SK-N-SH (cell line): Measurements from ENCODE around the gene RIMKLA. TPM values are rescaled to one million over a fixed set of nuclear protein-coding genes. Genes with fewer than 3 reads are reported as not detected.

Source experiments
- CTCF ChIA-PET: fragments of 300-600, 350-600 bp; formaldehyde crosslinking; extraction: SDS; loops from one replicate; lab custom pipeline; 2021; lab: Yijun Ruan, JAX
- POLR2A ChIA-PET: fragments of 350-600 bp; sonication (Branson Sonifier 250); formaldehyde crosslinking; extraction: SDS; loops from one replicate; lab custom pipeline; 2020; ENCODE audit warnings: antibody characterized with exemption, inconsistent platforms; lab: Yijun Ruan, JAX
- DNase-seq: peaks from one replicate; pipeline ENCODE4 v3.0.0; 2012
- H2AFZ ChIP-seq: fragments of 200-600 bp; sonication (generic); 2 replicates; pipeline ENCODE4 v1.8.1; 2016; ENCODE audit warnings: antibody characterized with exemption, mild to moderate bottlenecking, low read depth
- H3F3A ChIP-seq: fragments of 200-600 bp; sonication (generic); replicated peaks from 2 replicates; pipeline ENCODE3; 2016; ENCODE audit warnings: antibody characterized with exemption, mild to moderate bottlenecking; ENCODE audit not compliant: insufficient read depth
- H3K27ac ChIP-seq, 2 experiments: fragments of 200-500 bp in 1 of 2; fragments of 200-600 bp in 1 of 2; sonication (Bioruptor generic) in 1 of 2; sonication (generic), shearing (Covaris generic) in 1 of 2; 2 replicates each; pipeline versions ENCODE4 v1.5.1 to v1.6.1; 2014 to 2016; ENCODE audit warnings: low read depth in 2 of 2, inconsistent platforms in 1 of 2, low read length in 1 of 2, mild to moderate bottlenecking in 1 of 2, mixed read lengths in 1 of 2
- H3K27me3 ChIP-seq: fragments of 200-600 bp; sonication (generic), shearing (Covaris generic); 2 replicates; pipeline ENCODE4 v1.6.1; 2016; ENCODE audit warnings: mixed run types; ENCODE audit not compliant: insufficient read depth
- H3K36me3 ChIP-seq, 2 experiments: fragments of 200-500 bp in 1 of 2; fragments of 200-600 bp in 1 of 2; sonication (Bioruptor generic) in 1 of 2; sonication (generic) in 1 of 2; replicated peaks in 1 of 2; 2 replicates each; pipeline versions ENCODE3 to v1.5.1; 2014 to 2016; ENCODE audit warnings: low read length in 1 of 2, mild to moderate bottlenecking in 1 of 2; ENCODE audit not compliant: insufficient read depth in 2 of 2, control insufficient read depth in 1 of 2
- H3K4me1 ChIP-seq, 2 experiments: fragments of 200-500 bp in 1 of 2; fragments of 200-600 bp in 1 of 2; sonication (Bioruptor generic) in 1 of 2; sonication (generic), shearing (Covaris generic) in 1 of 2; 2 replicates each; pipeline versions ENCODE4 v1.5.1 to v1.6.1; 2014 to 2016; ENCODE audit warnings: low read depth in 1 of 2, low read length in 1 of 2, mixed run types in 1 of 2; ENCODE audit not compliant: insufficient read depth in 2 of 2, control insufficient read depth in 1 of 2
- H3K4me2 ChIP-seq: fragments of 200-600 bp; sonication (generic), shearing (Covaris generic); 2 replicates; pipeline ENCODE4 v1.6.1; 2017; ENCODE audit warnings: mixed run types
- H3K4me3 ChIP-seq, 2 experiments: fragments of 200-500 bp in 1 of 2; fragments of 200-600 bp in 1 of 2; sonication (Bioruptor generic) in 1 of 2; sonication (generic), shearing (Covaris generic) in 1 of 2; 2 replicates each; pipeline versions ENCODE4 v1.5.1 to v1.8.1; 2014 to 2016; ENCODE audit warnings: low read depth in 2 of 2, inconsistent platforms in 1 of 2, low read length in 1 of 2, mild to moderate bottlenecking in 1 of 2, mixed read lengths in 1 of 2, moderate library complexity in 1 of 2
- H3K79me2 ChIP-seq: fragments of 200-600 bp; sonication (generic); 2 replicates; pipeline ENCODE4 v1.8.1; 2017; ENCODE audit warnings: mild to moderate bottlenecking; ENCODE audit not compliant: insufficient read depth
- H3K9ac ChIP-seq: fragments of 200-600 bp; sonication (generic); 2 replicates; pipeline ENCODE4 v1.6.1; 2017; ENCODE audit warnings: mixed run types
- H3K9me2 ChIP-seq: fragments of 200-600 bp; sonication (generic); 2 replicates; pipeline ENCODE4 v1.6.1; 2017; ENCODE audit warnings: mixed run types
- H3K9me3 ChIP-seq: fragments of 200-600 bp; sonication (generic); 2 replicates; pipeline ENCODE4 v1.6.1; 2017; ENCODE audit warnings: mixed run types, mild to moderate bottlenecking, moderate library complexity
- H4K20me1 ChIP-seq: fragments of 200-600 bp; sonication (generic); 2 replicates; pipeline ENCODE4 v1.6.1; 2017; ENCODE audit warnings: mild to moderate bottlenecking, mixed run types; ENCODE audit not compliant: insufficient read depth
- CHD2 ChIP-seq: fragments of 150-350 bp; IDR thresholded peaks from 2 replicates; pipeline ENCODE4 v1.6.1; 2018; ENCODE audit warnings: low read length; ENCODE audit not compliant: partially characterized antibody
- CTCF ChIP-seq: fragments of 200-600 bp; sonication (generic); IDR thresholded peaks from 2 replicates; pipeline ENCODE4 v1.6.1; 2017; ENCODE audit warnings: antibody characterized with exemption, mild to moderate bottlenecking, moderate library complexity
- EP300 ChIP-seq, 2 experiments: IDR thresholded peaks; 2 replicates each; pipeline versions ENCODE4 v1.4.0 to v1.6.1; 2012; ENCODE audit warnings: borderline replicate concordance in 1 of 2, low read depth in 1 of 2, low read length in 1 of 2
- EZH2phosphoT487 ChIP-seq: fragments of 200-600 bp; sonication (generic); IDR thresholded peaks from 2 replicates; pipeline ENCODE4 v1.6.1; 2017; ENCODE audit warnings: low read depth, mixed run types, mild to moderate bottlenecking, antibody characterized with exemption, moderate library complexity, borderline replicate concordance
- FOSL2 ChIP-seq: IDR thresholded peaks from 2 replicates; pipeline ENCODE4 v1.4.0; 2012; ENCODE audit warnings: low read depth, mild to moderate bottlenecking, moderate library complexity, borderline replicate concordance
- GABPA ChIP-seq: IDR thresholded peaks from 2 replicates; pipeline ENCODE4 v1.4.0; 2012; ENCODE audit warnings: low read depth, mild to moderate bottlenecking
- GATA2 ChIP-seq: sonication (generic); formaldehyde crosslinking; IDR thresholded peaks from 2 replicates; pipeline ENCODE4 v1.5.0; 2020; ENCODE audit warnings: mild to moderate bottlenecking, missing genetic modification reagents
- IRF3 ChIP-seq: fragments of 150-350 bp; IDR thresholded peaks from 2 replicates; pipeline ENCODE4 v1.6.1; 2016; ENCODE audit warnings: mild to moderate bottlenecking, low read depth, low read length
- MEF2A ChIP-seq: IDR thresholded peaks from 2 replicates; pipeline ENCODE4 v1.4.0; 2012; ENCODE audit warnings: low read depth, borderline replicate concordance
- MXI1 ChIP-seq: IDR thresholded peaks from 2 replicates; pipeline ENCODE4 v1.6.1; 2012; ENCODE audit warnings: mild to moderate bottlenecking, low read depth, low read length, improper control_type of control experiment
- NRF1 ChIP-seq: IDR thresholded peaks from 2 replicates; pipeline ENCODE4 v1.6.1; 2012; ENCODE audit warnings: low read depth, mild to moderate bottlenecking, low read length
- RCOR1 ChIP-seq: fragments of 150-350 bp; IDR thresholded peaks from 2 replicates; pipeline ENCODE4 v1.6.1; 2017; ENCODE audit warnings: antibody characterized with exemption, low read length
- REST ChIP-seq: IDR thresholded peaks from 2 replicates; pipeline ENCODE4 v1.6.1; 2012; ENCODE audit warnings: mild to moderate bottlenecking, low read depth, low read length, moderate library complexity
- RFX5 ChIP-seq: IDR thresholded peaks from 2 replicates; pipeline ENCODE4 v1.6.1; 2012; ENCODE audit warnings: mild to moderate bottlenecking, improper control_type of control experiment, low read length
- SIN3A ChIP-seq: IDR thresholded peaks from 2 replicates; pipeline ENCODE4 v1.6.1; 2012; ENCODE audit warnings: low read depth, mild to moderate bottlenecking, low read length, moderate library complexity, borderline replicate concordance
- SMC3 ChIP-seq: IDR thresholded peaks from 2 replicates; pipeline ENCODE4 v1.6.1; 2012; ENCODE audit warnings: low read depth, low read length, improper control_type of control experiment
- TAF1 ChIP-seq: IDR thresholded peaks from 2 replicates; pipeline ENCODE4 v1.6.1; 2012; ENCODE audit warnings: low read depth, mild to moderate bottlenecking, low read length, moderate library complexity, borderline replicate concordance
- TCF12 ChIP-seq: IDR thresholded peaks from 2 replicates; pipeline ENCODE4 v1.4.0; 2012
- YY1 ChIP-seq: IDR thresholded peaks from 2 replicates; pipeline ENCODE4 v1.4.0; 2012; ENCODE audit warnings: low read depth, mild to moderate bottlenecking
- WGBS: methylation state at CpG from one replicate; pipeline ENCODE4 v1.1.6; 2017; ENCODE audit warnings: low lambda C conversion rate; 5-methylcytosine and 5-hydroxymethylcytosine counted together
- polyA plus RNA-seq, 3 experiments: library from polyadenylated mRNA; depleted of rRNA; stranded (reverse); fragments of >200 nt; gene quantifications; 2 replicates each; pipeline ENCODE4 v1.2.3, GENCODE V29; 2012

Gene RIMKLA
- polyA plus RNA-seq (2012; rRNA removed), result 0.08 and 0.13 TPM in 2 replicates
- polyA plus RNA-seq (2012; cell fraction: cytosol; rRNA removed), result 0.12 and 0.20 TPM in 2 replicates
- polyA plus RNA-seq (2012; cell fraction: nucleus; rRNA removed), result 0.04 TPM in 2 replicates

- TF ChIP-seq EP300 (IDR thresholded peaks at IDR 0.05; ENCODE audit: borderline replicate concordance in 1 of 2, low read depth in 1 of 2, low read length in 1 of 2) (no peak), SMC3 (no peak), TCF12 (no peak), IRF3 (0 out of 2 replicates have a peak, but pooled peaks have one; percentile 21), MXI1 (peak; percentile 52; the same call in 1 of the 2 replicates), RFX5 (no peak), SIN3A (no peak), TAF1 (no peak), YY1 (no peak), CTCF (no peak), GATA2 (CRISPR knock-in tag) (no peak)
- H3K9me3 ChIP-seq, result no peaks in the 10 kb centered on the region
- peak within 1 kb of the TSS; percentile 85 for H3K4me2 ChIP-seq
- H4K20me1 ChIP-seq, result no peaks in the 10 kb centered on the region
- H3K79me2 ChIP-seq, result no peaks in the 10 kb centered on the region
- CTCF ChIA-PET, result interaction anchor here (0.7 to 0.8 kb wide), 2 partner anchors 36 to 207 kb away, joined by 3 to 4 read pairs; no protein-coding TSS in a partner anchor
- H3K27ac ChIP-seq, result peak within 1 kb of the TSS in 1 of 2 experiments; percentile 81; a peak in 2 of 4 replicates
- 0 out of 2 replicates have a peak within 1 kb of the TSS, but pooled peaks have one; percentile 56 for H2AFZ ChIP-seq
- WGBS, result 9% methylated on average over 8 of the region's 101 CpGs
- peaks cover 10% of the 10 kb centered on the region; the same call in 1 of the 2 replicates for H3K27me3 ChIP-seq
- peaks cover 0 to 9% of the 10 kb centered on the region in 2 experiments; a peak in 2 of 4 replicates for H3K4me1 ChIP-seq
- POLR2A ChIA-PET, result interaction anchor here (0.7 kb wide), 1 partner anchor 82 kb away, joined by 4 read pairs; the partner anchor contains the start of gene CCDC30
- H3K4me3 ChIP-seq, result peak within 1 kb of the TSS; percentile 57 to 67
- peak; percentile 97 for DNase-seq
- no peaks in the 10 kb centered on the region for H3K9me2 ChIP-seq
- no peak within 1 kb of the TSS for H3K9ac ChIP-seq
- no peaks in the 10 kb centered on the region for H3F3A ChIP-seq
- no peaks in the 10 kb centered on the region for H3K36me3 ChIP-seq
These were observed at the start of gene RIMKLA for GRCh38 chr1:42380586-42381279. RIMKLA (plus strand) TSS chr1:42380792; CDS start chr1:42380935, 143 bp downstream.

GRCh38 chr1:42332877-42333276, 47.7 kb upstream of the RIMKLA start:
- no peaks in the 10 kb centered on the region for H3K9me3 ChIP-seq
- no peak overlapping the region for H3K27ac ChIP-seq
- no peak overlapping the region for H2AFZ ChIP-seq
- DNase-seq, result no peak
- H3K9ac ChIP-seq, result no peak overlapping the region
- no peaks in the 10 kb centered on the region for H3K27me3 ChIP-seq
- ChIA-PET POLR2A (no interaction called here), CTCF (interaction anchor here (0.6 to 2.7 kb wide), 3 partner anchors 17 to 159 kb away, joined by 3 to 15 read pairs (median 5); no protein-coding TSS in a partner anchor)
- WGBS, result 84% methylated on average over 6 of the region's 6 CpGs
- no peaks in the 10 kb centered on the region for H3F3A ChIP-seq
- H3K9me2 ChIP-seq, result no peaks in the 10 kb centered on the region
- no peak overlapping the region for H3K4me3 ChIP-seq
- peaks cover 62% of the 10 kb centered on the region for H4K20me1 ChIP-seq
- peak overlapping the region; percentile 85; the same call in 1 of the 2 replicates for H3K4me2 ChIP-seq
- peaks cover 6 to 25% of the 10 kb centered on the region in 2 experiments; a peak in 3 of 4 replicates for H3K4me1 ChIP-seq
- H3K79me2 ChIP-seq, result peaks cover 75% of the 10 kb centered on the region
- H3K36me3 ChIP-seq, result no peaks in the 10 kb centered on the region
- TF ChIP-seq REST (no peak), MEF2A (no peak), CHD2 (no peak), NRF1 (no peak), FOSL2 (no peak), MXI1 (no peak), RCOR1 (no peak), EZH2phosphoT487 (no peak), GABPA (no peak)
